ENCODE results near the gene PRKAR1B. TPM values are rescaled to one million over a fixed set of nuclear protein-coding genes. Genes with fewer than 3 reads are reported as not detected.

PRKAR1B gene
- total and polyA plus RNA-seq, 8 donors: 2.5 to 8.4 (median 5.3) TPM

- H3K27ac ChIP-seq: no peak overlapping the region
- H3K36me3 ChIP-seq: no peaks in the 10 kb centered on the region
- H3K4me3 ChIP-seq: no peak overlapping the region
- intact Hi-C loops (cut with DNase I): no loop called here
- no peaks in the 10 kb centered on the region for H3K27me3 ChIP-seq
- FAIRE-seq (no peak), DNase-seq (no peak), ATAC-seq (peak in 2 of 4 donors; percentile 26 to 34)
- no peak for TF ChIP-seq CTCF (IDR thresholded peaks at IDR 0.05)
- WGBS, 2 donors: 78 to 79% methylated on average over 21 of the region's 21 CpGs
- no peaks in the 10 kb centered on the region for H3K4me1 ChIP-seq
- H3K9me3 ChIP-seq: no peaks in the 10 kb centered on the region
Observed at GRCh38 chr7:610531-611280, 116.4 kb downstream of the PRKAR1B start.

GRCh38 chr7:610141-610530 lies 116.9 kb downstream of the PRKAR1B start:
- DNase-seq: peak in 1 of 6 donors; percentile 26

GRCh38 chr7:609365-609764 lies 117.7 kb downstream of the PRKAR1B start:
- ATAC-seq (no peak), DNase-seq (peak in 1 of 6 donors; percentile 31), FAIRE-seq (no peak)
- no peak for TF ChIP-seq CTCF (IDR thresholded peaks at IDR 0.05)
- 92 to 93% methylated on average over 7 of the region's 7 CpGs for WGBS, 2 donors
- Histone ChIP-seq H3K4me1 (no peaks in the 10 kb centered on the region), H3K36me3 (no peaks in the 10 kb centered on the region), H3K9me3 (no peaks in the 10 kb centered on the region), H3K27me3 (no peaks in the 10 kb centered on the region), H3K27ac (no peak overlapping the region), H3K4me3 (no peak overlapping the region)
- intact Hi-C loops (cut with DNase I): no loop called here

More at GRCh38 chr7:610141-610530, 116.9 kb downstream of the PRKAR1B start:
- H3K36me3 ChIP-seq: no peaks in the 10 kb centered on the region
- no peaks in the 10 kb centered on the region for H3K4me1 ChIP-seq
- WGBS, 2 donors: 84 to 89% methylated on average over 10 of the region's 10 CpGs
- intact Hi-C loops (cut with DNase I): no loop called here
- FAIRE-seq (no peak), ATAC-seq (no peak)
- TF ChIP-seq CTCF (IDR thresholded peaks at IDR 0.05): no peak
- H3K27ac ChIP-seq: no peak overlapping the region
- no peaks in the 10 kb centered on the region for H3K9me3 ChIP-seq
- no peak overlapping the region for H3K4me3 ChIP-seq
- no peaks in the 10 kb centered on the region for H3K27me3 ChIP-seq

- H3K4me3 ChIP-seq: no peak overlapping the region
- no peaks in the 10 kb centered on the region for H3K4me1 ChIP-seq
- FAIRE-seq (no peak), ATAC-seq (no peak), DNase-seq (no peak)
- intact Hi-C loops (cut with DNase I): no loop called here
- no peak for TF ChIP-seq CTCF (IDR thresholded peaks at IDR 0.05)
- no peak overlapping the region for H3K27ac ChIP-seq
- no peaks in the 10 kb centered on the region for H3K36me3 ChIP-seq
- no peaks in the 10 kb centered on the region for H3K9me3 ChIP-seq
- no peaks in the 10 kb centered on the region for H3K27me3 ChIP-seq
- 89 to 92% methylated on average over 8 of the region's 8 CpGs for WGBS, 2 donors
Observed at GRCh38 chr7:608954-609353, 118.1 kb downstream of the PRKAR1B start.

- WGBS, 2 donors: 78 to 94% methylated on average over 2 of the region's 2 CpGs
- H3K36me3 ChIP-seq: no peaks in the 10 kb centered on the region
- no peak overlapping the region for H3K27ac ChIP-seq
- ATAC-seq: no peak
- H3K9me3 ChIP-seq: no peaks in the 10 kb centered on the region
- intact Hi-C loops (cut with DNase I): no loop called here
- TF ChIP-seq CTCF (IDR thresholded peaks at IDR 0.05): no peak
- H3K4me3 ChIP-seq: no peak overlapping the region
- no peak for FAIRE-seq
- no peaks in the 10 kb centered on the region for H3K4me1 ChIP-seq
- no peak for DNase-seq
- no peaks in the 10 kb centered on the region for H3K27me3 ChIP-seq
Observed at GRCh38 chr7:608361-608760, 118.7 kb downstream of the PRKAR1B start.
